ENCODE results near the gene CENPQ.

CENPQ gene

GRCh38 chr6:49504666-49505065 is 41.5 kb downstream of the CENPQ start:
- no peak for DNase-seq (ENCODE audit: low spot score)

- DNase-seq (ENCODE audit: low spot score), result no peak
Measured at GRCh38 chr6:49506569-49507111, 43.5 kb downstream of the CENPQ start.

DNA sequence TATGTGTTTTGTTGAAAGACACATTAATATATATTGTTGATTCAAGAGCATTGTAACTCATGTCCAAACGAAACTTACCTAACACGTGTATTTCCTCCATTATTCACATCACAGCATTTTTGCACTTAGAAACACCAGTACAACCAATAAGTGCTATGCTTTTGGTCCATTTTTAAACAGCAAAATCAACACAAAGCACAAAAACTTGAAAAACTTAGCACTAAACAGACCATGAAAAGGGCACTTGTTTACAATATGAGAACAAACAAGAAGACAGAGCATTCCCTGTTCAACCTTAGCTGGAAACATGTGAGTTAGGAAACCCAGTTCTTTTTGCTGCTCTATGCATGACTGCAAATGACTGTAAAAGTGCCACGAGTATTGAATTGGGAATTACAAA is 46.2 kb downstream of the CENPQ start:
- no peak for DNase-seq (ENCODE audit: low spot score)

DNA sequence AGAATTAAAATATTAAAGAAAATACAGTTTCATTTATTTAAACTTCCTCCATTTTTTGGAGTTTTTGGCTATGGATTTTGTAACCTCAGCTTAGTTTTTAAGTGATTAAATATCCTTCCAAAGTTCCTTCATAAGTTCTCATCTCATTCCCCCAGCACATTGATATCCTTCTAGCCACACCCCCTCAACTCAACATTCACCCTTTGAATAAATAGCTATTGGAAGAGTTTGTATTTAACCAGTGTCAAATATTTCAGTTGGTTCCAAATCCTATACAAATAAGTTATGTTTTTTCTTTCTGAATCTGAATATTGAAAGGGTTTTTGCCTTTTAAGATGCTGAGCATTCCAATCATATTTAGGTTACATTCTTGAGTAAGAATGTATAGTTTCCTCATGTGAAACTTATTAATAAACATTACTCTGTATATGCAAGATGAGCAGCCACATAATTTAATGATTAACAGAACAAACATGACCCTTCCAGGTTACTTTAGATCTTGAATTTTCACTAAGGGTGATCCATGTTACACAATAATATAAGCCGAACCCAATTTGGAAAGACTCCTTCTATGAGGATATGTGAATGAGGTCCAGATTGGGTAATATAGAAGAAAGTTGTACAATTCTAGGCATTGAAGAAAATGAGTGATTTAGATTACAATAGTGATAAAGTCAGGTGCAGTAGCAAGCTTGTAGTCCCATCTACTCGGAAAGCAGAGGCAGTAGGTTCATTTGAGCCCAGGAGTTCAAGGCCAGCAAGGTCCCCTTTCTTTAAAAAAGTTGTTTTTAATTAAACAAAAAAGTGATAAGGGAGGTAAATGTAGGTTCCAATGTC is 50.2 kb downstream of the CENPQ start:
- DNase-seq (ENCODE audit: low spot score), result no peak

- no peak for DNase-seq (ENCODE audit: low spot score)
Measured at GRCh38 chr6:49514571-49515484, 51.7 kb downstream of the CENPQ start.

- DNase-seq (ENCODE audit: low spot score), result no peak
Measured at GRCh38 chr6:49515485-49516146, 52.4 kb downstream of the CENPQ start.

GRCh38 chr6:49516147-49516505 is 53.0 kb downstream of the CENPQ start:
- DNase-seq (ENCODE audit: low spot score), result no peak

DNA sequence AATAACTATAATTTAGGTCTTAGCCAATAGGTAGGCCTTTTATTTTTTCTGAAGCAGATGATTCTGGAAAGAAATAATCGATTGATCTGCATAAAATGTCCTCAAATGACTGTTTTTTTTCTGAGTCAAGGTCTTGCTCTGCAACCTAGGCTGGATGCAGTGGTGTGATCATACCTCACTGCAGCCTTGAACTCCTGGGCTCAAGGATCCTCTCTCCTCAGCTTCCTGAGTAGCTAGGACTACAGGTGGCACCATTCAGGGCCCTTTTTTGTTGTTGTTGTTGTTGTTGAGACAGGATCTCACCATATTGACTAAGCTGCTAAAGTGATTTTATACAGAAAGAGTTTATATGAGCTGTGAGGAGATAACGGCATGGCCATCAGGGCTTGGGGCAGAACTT is 54.7 kb downstream of the CENPQ start:
- no peak for DNase-seq (ENCODE audit: low spot score)

DNA sequence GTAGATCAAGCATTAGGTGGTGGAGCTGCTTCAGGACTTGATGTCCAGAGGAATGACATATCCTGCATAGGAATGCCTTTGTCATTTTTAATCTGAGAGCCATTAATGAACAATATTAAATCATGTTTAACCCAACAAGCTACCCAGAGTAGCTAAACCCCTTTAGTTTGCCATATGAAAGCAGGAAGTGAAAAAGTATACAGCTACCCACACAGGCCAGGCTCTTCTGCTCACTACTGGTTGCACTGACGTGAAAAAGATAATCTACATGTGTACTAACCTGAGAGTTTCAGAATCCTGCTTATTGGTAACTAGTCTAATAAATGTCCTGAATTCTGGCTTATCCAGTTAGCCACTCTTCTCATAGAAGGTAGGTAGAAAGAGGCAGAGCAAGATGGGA is 56.5 kb downstream of the CENPQ start:
- no peak for DNase-seq (ENCODE audit: low spot score)

DNA sequence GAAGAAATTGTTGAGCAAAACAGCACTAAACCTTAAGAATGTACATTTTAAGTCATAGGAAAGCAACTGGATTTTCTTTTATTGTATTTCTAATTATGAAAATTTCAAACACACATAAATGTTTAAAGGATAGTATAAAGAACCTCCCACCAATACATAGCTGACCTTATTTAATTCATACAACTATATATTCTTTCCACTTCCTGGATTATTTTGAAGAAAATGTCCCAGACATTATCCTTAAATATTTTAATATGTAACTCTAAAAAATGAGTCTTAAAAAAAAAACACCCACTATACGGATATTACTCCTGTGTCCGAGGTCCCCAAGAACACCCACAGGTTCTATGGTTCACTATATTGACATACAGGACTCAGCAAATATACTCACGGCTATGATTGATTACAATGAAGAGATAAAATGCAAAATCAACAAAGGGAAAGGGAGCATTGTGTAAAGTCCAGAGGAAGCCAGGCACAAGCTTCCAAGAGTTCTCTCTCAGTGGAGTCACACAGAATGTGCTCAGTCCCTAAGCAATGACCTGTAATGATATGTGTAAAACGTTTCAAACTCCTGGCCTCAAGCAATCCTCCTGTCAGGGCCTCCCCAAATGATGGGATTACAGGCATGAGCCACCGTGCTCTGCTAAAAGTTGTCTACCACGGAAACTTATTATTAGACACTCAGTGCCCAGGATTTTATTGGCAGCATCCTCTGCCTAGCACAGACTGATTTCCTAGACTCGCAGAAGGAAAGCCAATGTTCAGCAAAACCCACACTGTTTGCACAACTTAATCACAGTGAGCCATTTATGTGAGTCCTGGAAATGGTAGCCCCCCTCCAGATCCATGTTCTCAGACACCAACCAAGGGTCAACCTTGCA is 59.8 kb downstream of the CENPQ start:
- DNase-seq (ENCODE audit: low spot score), result no peak

DNA sequence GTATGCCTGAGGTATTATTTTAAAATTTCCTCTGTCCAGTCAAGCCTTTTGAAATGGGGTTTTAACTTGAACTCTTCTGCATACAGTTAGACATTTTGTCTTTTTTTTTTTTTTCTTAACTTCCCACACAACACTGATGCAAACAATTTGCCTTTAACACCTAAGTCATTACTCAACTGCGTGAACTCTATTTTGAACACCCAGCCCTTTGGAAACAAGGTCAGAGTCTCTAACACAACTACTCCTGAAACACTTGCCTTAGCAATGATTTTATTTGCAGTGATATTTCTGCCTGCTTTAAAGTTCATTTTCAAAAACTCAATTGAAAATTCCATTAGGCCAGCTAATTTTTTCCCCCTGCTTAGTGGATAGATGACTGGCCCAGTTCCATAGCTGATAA is 60.7 kb downstream of the CENPQ start:
- no peak for DNase-seq (ENCODE audit: low spot score)

DNA sequence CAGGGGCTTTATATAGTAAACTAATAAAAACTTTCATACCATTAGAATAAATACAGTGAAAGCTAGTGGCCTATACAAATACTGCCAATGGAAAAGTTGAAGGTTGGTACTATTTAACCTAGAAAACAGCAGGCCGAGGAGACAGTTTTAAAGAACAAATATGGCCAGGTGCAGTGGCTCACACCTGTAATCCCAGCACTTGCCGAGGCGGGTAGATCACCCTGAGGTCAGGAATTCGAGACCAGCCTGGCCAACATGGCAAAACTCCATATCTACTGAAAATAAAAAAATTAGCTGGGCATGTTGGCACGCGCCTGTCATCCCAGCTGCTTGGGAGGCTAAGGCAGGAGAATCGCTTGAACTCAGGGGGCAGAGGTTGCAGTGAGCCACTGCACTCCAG is 61.4 kb downstream of the CENPQ start:
- no peak for DNase-seq (ENCODE audit: low spot score)

- DNase-seq (ENCODE audit: low spot score), result no peak
Measured at GRCh38 chr6:49526598-49526997, 63.4 kb downstream of the CENPQ start.

DNA sequence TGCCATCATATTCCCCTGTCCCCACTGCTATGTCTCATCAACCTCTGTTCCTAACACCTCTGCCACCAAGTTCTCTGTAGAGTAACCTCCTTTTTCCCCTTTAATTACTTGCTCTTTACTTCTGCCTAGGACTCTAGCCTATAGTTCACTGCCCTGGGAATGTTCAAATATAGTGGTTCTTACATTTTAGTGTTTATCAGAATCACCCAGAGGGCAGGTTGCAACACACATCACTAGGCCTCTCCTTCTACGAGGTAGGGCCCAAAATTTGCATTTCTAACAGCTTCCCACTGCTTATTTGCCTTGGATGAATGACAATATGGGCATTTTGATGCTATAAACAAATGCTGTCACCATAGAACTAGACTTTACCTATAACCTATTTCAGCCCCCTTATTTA is 64.2 kb downstream of the CENPQ start:
- no peak for DNase-seq (ENCODE audit: low spot score)

GRCh38 chr6:49528571-49528970 is 65.4 kb downstream of the CENPQ start:
- DNase-seq (ENCODE audit: low spot score), result no peak

DNA sequence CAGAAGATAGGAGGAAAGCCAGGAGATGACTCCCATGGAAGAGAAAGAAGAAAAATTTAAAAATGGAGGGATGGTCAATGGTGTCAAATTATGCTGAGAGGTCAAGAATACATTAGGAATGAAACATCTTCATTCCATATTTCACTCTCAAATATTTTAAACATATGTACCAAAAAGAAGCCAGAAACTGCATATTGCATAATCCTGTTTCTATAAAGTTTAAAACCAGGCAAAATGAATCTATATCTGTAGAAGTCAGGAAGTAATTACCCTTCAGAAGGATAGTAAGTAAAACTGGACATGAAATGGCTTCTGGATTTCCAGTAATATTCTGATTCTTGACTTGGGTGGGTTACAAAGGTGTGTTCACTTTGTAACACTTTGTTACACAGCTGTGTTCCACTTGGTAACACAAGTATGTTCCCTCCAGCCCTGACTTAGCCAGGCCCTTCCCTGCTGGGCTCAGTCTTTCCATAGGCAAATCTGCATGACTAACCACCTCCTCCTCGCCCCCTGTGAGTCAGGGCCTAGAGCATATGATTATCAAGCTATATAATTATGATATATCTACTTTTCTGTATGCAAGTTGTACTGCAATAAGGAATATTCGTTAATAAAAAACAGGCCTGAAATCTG is 67.1 kb downstream of the CENPQ start:
- DNase-seq (ENCODE audit: low spot score), result no peak

DNA sequence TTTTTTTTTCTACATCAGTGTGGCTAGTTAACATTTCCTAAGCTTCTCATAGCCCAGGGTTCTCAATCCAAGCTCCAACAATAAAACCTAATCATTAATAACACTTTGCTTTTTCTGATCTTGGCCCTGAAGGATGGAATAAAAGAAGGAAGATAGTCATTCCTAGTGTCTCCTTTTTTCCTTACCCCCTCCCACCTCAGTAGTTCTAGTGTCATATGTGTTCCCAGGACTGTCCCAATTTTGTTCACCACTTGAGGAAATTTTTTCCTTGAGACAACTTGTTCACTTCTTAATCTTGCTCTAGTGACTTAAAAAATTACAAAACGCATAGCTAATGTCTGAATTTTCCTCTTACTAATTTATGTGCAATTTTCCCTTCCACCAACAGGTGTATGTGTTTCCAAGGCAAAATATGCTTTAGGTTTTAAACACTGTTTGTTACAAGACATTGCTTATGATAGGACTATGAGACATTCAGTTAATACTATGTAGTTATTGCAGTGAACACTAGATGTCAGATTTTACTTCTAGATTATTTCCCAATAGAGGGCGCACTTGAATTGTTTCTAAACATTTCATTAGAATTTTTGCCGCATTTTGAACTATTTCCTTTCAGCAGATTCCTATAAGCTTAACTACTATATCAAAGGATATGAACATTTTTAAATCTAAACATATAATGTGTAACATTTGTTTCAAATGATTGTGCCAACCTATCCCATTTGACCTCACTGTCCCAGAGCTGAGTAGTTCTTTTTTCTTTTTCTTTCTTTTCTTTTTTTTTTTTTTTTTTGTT is 68.8 kb downstream of the CENPQ start:
- DNase-seq (ENCODE audit: low spot score), result peak; percentile 49

DNA sequence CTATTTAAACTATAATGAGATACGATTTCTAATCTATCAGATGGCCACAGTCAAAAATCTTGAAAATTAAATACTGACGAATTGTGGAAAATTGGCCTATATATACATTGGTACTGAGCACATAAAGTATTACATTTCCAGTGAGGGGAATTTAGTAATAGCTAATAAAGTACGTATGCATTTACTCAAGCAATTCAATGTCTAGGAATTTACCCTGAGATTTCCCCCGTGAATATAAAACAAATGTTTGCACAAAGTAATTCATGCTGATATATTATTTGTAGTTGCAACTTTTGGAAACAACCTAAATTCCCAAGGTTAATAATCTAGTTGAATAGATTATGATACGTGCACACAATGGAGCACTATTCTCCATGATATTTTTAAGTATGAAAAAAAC is 72.6 kb downstream of the CENPQ start:
- DNase-seq (ENCODE audit: low spot score), result no peak

DNA sequence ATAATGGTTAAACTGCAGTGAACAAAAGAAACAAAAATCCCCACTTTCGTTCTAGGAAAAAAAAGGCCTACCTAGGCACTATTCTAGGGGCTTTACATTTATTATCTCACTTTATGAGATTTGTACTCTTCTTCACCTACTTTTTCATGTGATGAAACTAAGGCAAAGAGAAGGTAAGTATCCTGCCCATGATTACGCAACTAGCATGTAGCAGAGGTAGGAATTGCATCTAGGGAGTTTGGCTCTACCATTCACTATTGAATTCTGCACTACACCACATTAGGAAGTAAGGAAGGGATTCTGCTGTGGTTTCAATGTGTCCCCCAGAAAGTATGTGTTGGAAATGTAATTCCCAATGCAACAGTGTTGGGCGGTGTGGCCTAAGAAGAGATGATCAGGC is 75.9 kb downstream of the CENPQ start:
- DNase-seq (ENCODE audit: low spot score), result no peak

- no peak for DNase-seq (ENCODE audit: low spot score)
Measured at GRCh38 chr6:49540614-49541013, 77.4 kb downstream of the CENPQ start.

Measured in activated CD4-positive, alpha-beta T cell treated with anti-CD3 and anti-CD28 coated beads, Interleukin-2, Interleukin-4, amounts not matched to agents 100 ng/mL and 50 ng/mL, durations not matched to agents 16 hours and 8 hours (primary cell).